Left ventricle myocardium inferior (tissue), 1 donor: ENCODE data around the gene PCGF1. TPM values are rescaled to one million over a fixed set of nuclear protein-coding genes. Genes with fewer than 3 reads are reported as not detected.
A peak's percentile ranks its signal among the peaks of the same experiment; 100 is the strongest.

Experiments
- DNase-seq: peaks from one replicate; pipeline ENCODE4 v3.0.0-alpha.2; 2020
- H3K27ac ChIP-seq: fragments of 200-600 bp; replicated peaks from 2 replicates; pipeline ENCODE4 v1.8.0; 2021
- H3K27me3 ChIP-seq: fragments of 200-600 bp; 2 replicates; pipeline ENCODE4 v1.8.0; 2021; ENCODE audit warnings: low read depth
- H3K36me3 ChIP-seq: fragments of 200-600 bp; 2 replicates; pipeline ENCODE4 v1.8.0; 2021
- H3K4me1 ChIP-seq: fragments of 200-600 bp; 2 replicates; pipeline ENCODE4 v1.8.0; 2021
- H3K4me3 ChIP-seq: fragments of 200-600 bp; 2 replicates; pipeline ENCODE4 v1.8.0; 2021; ENCODE audit warnings: mild to moderate bottlenecking, moderate library complexity
- H3K9me3 ChIP-seq: fragments of 200-600 bp; replicated peaks from 2 replicates; pipeline ENCODE4 v1.8.0; 2021
- intact Hi-C: fragments of 100-400 bp; cut with micrococcal nuclease; formaldehyde crosslinking; loops from one replicate; pipeline ENCODE4 v1.11.0; 2022
- total RNA-seq: library from RNA; stranded (reverse); fragmentation: NEBNext Ultra II Directional; extraction: Animal tissue kit (Norgen Biotek cat#: 25700); gene quantifications from one replicate; pipeline ENCODE4 v1.2.1, GENCODE V29; 2021
- TF ChIP-seq, protein P1 (sequence below): fragments of 200-600 bp; IDR thresholded peaks from 2 replicates; pipeline ENCODE4 v1.8.0; 2021; ENCODE audit warnings: antibody characterized with exemption, mild to moderate bottlenecking, borderline replicate concordance
- donor health status: DM: no; HTN: yes; CAD: no; lungs with severe emphysema.

PCGF1 gene
- total RNA-seq, 1 donor from 2014 or later: 20.2 TPM

GRCh38 chr2:74457129-74457548 is 50.4 kb downstream of the PCGF1 start:
- TF ChIP-seq, protein P1, sequence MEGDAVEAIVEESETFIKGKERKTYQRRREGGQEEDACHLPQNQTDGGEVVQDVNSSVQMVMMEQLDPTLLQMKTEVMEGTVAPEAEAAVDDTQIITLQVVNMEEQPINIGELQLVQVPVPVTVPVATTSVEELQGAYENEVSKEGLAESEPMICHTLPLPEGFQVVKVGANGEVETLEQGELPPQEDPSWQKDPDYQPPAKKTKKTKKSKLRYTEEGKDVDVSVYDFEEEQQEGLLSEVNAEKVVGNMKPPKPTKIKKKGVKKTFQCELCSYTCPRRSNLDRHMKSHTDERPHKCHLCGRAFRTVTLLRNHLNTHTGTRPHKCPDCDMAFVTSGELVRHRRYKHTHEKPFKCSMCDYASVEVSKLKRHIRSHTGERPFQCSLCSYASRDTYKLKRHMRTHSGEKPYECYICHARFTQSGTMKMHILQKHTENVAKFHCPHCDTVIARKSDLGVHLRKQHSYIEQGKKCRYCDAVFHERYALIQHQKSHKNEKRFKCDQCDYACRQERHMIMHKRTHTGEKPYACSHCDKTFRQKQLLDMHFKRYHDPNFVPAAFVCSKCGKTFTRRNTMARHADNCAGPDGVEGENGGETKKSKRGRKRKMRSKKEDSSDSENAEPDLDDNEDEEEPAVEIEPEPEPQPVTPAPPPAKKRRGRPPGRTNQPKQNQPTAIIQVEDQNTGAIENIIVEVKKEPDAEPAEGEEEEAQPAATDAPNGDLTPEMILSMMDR: no peak
- no peak for DNase-seq
- peak overlapping the region; percentile 87 for H3K4me3 ChIP-seq
- H3K27me3 ChIP-seq: no peaks in the 10 kb centered on the region
- H3K27ac ChIP-seq: peak overlapping the region; percentile 98
- peaks cover 45% of the 10 kb centered on the region for H3K4me1 ChIP-seq
- H3K36me3 ChIP-seq: peaks cover 11% of the 10 kb centered on the region
- intact Hi-C loops: no loop called here
- no peaks in the 10 kb centered on the region for H3K9me3 ChIP-seq

Other genes with a start within 250 kb of the PCGF1 start
- gene SLC4A5, start 164.3 kb downstream of the PCGF1 start, total RNA-seq: 2.3 TPM
- gene DCTN1, start 127.4 kb downstream of the PCGF1 start, total RNA-seq: 201 TPM
- gene C2orf81, start 86.1 kb downstream of the PCGF1 start, total RNA-seq: 0.82 TPM
- gene WDR54, start 86.0 kb downstream of the PCGF1 start, total RNA-seq: 2.9 TPM
- gene RTKN, start 65.8 kb downstream of the PCGF1 start, total RNA-seq: 14.0 TPM
- 19.3 TPM for gene INO80B, start 52.6 kb downstream of the PCGF1 start, total RNA-seq
- 46.1 TPM for gene WBP1, start 49.3 kb downstream of the PCGF1 start, total RNA-seq
- 19.5 TPM for gene MOGS, start 42.3 kb downstream of the PCGF1 start, total RNA-seq
- gene MRPL53, start 35.0 kb downstream of the PCGF1 start, total RNA-seq: 176 TPM
- 5.6 TPM for gene CCDC142, start 24.7 kb downstream of the PCGF1 start, total RNA-seq
- 9.5 TPM for gene TTC31, start 24.6 kb downstream of the PCGF1 start, total RNA-seq
- gene LBX2, start 8.1 kb downstream of the PCGF1 start, total RNA-seq: 0.25 TPM
- gene TLX2, start 6.8 kb upstream of the PCGF1 start, total RNA-seq: not detected
- gene DQX1, start 18.5 kb upstream of the PCGF1 start, total RNA-seq: 0.11 TPM
- gene AUP1, start 22.0 kb upstream of the PCGF1 start, total RNA-seq: 46.9 TPM
- 26.6 TPM for gene HTRA2, start 22.2 kb upstream of the PCGF1 start, total RNA-seq
- 4.7 TPM for gene LOXL3, start 46.2 kb upstream of the PCGF1 start, total RNA-seq
- 4.1 TPM for gene DOK1, start 47.0 kb upstream of the PCGF1 start, total RNA-seq
- gene M1AP, start 140.6 kb upstream of the PCGF1 start, total RNA-seq: not detected
- gene SEMA4F, start 146.6 kb upstream of the PCGF1 start, total RNA-seq: 2.9 TPM